ENCODE measurements around the gene EDEM1. TPM values are rescaled to one million over a fixed set of nuclear protein-coding genes. Genes with fewer than 3 reads are reported as not detected.
A peak's percentile ranks its signal among the peaks of the same experiment; 100 is the strongest.

Gene EDEM1
- total RNA-seq, 1 experiment from 2014 or later = 22.4 TPM

DNA sequence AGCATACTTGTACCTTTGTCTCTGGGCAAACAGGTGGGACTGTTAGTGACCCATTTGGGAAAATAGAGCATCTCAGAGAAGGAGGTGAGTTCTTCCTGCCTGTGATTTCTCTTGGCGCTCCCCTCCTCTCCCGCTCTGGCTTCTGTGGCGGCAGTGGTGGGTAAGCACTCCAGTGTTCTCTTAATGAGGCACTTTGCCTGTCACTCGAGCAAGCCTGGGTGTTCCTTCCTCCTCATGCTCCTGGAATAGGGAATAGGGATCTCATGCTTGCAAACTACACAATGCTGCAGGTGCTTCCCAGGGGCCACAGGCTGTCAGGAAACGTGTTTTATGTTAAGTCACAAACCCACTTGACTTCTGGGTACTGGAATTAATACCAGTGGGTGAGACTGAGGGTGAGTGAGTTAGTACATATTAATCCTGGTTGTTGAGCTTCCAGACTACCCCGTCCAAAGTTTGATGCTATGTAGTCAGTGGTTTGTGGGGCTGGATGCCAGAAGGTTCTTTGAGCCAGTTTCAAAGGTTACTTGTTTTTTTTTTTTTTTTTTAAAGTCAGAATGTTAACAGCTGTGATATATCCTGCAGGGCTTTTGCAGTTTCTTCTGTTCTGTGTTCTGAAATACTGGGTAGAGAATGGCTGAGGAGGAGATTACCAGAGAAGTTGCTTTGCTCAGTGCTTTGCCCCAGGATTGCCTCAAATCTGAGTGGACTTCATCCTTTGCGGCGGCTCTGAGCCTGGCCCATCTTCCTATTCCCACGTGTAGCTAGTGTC is 30.5 kb downstream of the EDEM1 start:
- Mint-ChIP-seq H3K36me3 (peaks cover 37% of the 10 kb centered on the region), H3K4me1 (peaks cover 77% of the 10 kb centered on the region), H3K9me3 (no peaks in the 10 kb centered on the region), H3K27ac (peak overlapping the region; percentile 72), H3K4me3 (no peak overlapping the region), H3K27me3 (ENCODE audit: low read depth) (no peaks in the 10 kb centered on the region)
- DNase-seq (ENCODE audit: low spot score) = no peak
- no peak for ATAC-seq
- POLR2A ChIA-PET = no interaction called here
- TF ChIP-seq JAZF1 (CRISPR knock-in tag; IDR thresholded peaks at IDR 0.05) = no peak
- CTCF ChIA-PET = interaction anchor here (1.4 to 2.7 kb wide), 2 partner anchors 14 to 506 kb away, joined by 4 to 15 read pairs; no protein-coding TSS in a partner anchor

- Mint-ChIP-seq H3K27me3 (ENCODE audit: low read depth) (no peaks in the 10 kb centered on the region), H3K9me3 (no peaks in the 10 kb centered on the region), H3K36me3 (peaks cover 33% of the 10 kb centered on the region), H3K4me3 (no peak overlapping the region), H3K27ac (peak overlapping the region; percentile 16), H3K4me1 (peaks cover 69% of the 10 kb centered on the region)
- ATAC-seq (peak; percentile 43), DNase-seq (ENCODE audit: low spot score) (no peak)
- TF ChIP-seq ZNF317 (CRISPR knock-in tag; IDR thresholded peaks at IDR 0.05; ENCODE audit: borderline replicate concordance, low read depth) (no peak), SMAD3 (CRISPR knock-in tag; IDR thresholded peaks at IDR 0.05; ENCODE audit: borderline replicate concordance) (no peak)
- TF ChIP-seq, protein P1, sequence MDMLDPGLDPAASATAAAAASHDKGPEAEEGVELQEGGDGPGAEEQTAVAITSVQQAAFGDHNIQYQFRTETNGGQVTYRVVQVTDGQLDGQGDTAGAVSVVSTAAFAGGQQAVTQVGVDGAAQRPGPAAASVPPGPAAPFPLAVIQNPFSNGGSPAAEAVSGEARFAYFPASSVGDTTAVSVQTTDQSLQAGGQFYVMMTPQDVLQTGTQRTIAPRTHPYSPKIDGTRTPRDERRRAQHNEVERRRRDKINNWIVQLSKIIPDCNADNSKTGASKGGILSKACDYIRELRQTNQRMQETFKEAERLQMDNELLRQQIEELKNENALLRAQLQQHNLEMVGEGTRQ (CRISPR knock-in tag; IDR thresholded peaks at IDR 0.05) = 0 out of 2 replicates have a peak, but pooled peaks have one; percentile 21
- POLR2A ChIA-PET = interaction anchor here (1.0 kb wide), 1 partner anchor 23 kb away, joined by 3 read pairs; no protein-coding TSS in a partner anchor
- CTCF ChIA-PET = interaction anchor here (1.4 to 2.7 kb wide), 2 partner anchors 14 to 507 kb away, joined by 4 to 15 read pairs; no protein-coding TSS in a partner anchor
Measured at GRCh38 chr3:5218815-5219214, 31.3 kb downstream of the EDEM1 start.

DNA sequence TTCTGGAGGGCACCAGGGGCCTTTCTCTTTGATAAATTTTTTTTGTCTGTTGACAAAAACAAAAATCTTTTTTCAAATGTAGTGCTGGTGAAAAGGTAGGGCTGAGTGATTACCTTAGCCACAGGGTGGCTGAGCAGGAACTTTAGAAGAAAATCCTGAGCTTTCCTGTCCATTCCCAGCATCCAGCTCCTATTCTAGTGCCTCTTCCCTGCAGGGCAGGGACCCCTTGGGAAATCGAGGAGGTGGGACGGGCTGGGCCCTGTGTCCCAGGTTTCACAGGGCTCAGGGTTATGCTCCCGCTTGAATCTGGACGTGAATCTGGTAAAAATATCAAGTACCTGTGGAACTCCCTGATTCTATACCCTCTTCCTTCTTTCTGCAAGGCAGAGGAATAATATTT is 31.7 kb downstream of the EDEM1 start:
- H3K9me3 Mint-ChIP-seq = no peaks in the 10 kb centered on the region
- CTCF ChIA-PET = interaction anchor here (0.5 to 2.7 kb wide), 3 partner anchors 13 to 508 kb away, joined by 3 to 15 read pairs (median 4); no protein-coding TSS in a partner anchor
- no peaks in the 10 kb centered on the region for H3K27me3 Mint-ChIP-seq (ENCODE audit: low read depth)
- H3K4me1 Mint-ChIP-seq = peaks cover 65% of the 10 kb centered on the region
- H3K36me3 Mint-ChIP-seq = peaks cover 29% of the 10 kb centered on the region
- ATAC-seq (peak; percentile 79), DNase-seq (ENCODE audit: low spot score) (peak; percentile 19)
- TF ChIP-seq ZNF423 (CRISPR knock-in tag; IDR thresholded peaks at IDR 0.05) (peak; percentile 12; the same call in 1 of the 2 replicates), RORB (CRISPR knock-in tag; IDR thresholded peaks at IDR 0.05) (no peak)
- POLR2A ChIA-PET = interaction anchor here (1.0 kb wide), 1 partner anchor 24 kb away, joined by 3 read pairs; no protein-coding TSS in a partner anchor
- H3K27ac Mint-ChIP-seq = peak overlapping the region; percentile 16
- H3K4me3 Mint-ChIP-seq = no peak overlapping the region

DNA sequence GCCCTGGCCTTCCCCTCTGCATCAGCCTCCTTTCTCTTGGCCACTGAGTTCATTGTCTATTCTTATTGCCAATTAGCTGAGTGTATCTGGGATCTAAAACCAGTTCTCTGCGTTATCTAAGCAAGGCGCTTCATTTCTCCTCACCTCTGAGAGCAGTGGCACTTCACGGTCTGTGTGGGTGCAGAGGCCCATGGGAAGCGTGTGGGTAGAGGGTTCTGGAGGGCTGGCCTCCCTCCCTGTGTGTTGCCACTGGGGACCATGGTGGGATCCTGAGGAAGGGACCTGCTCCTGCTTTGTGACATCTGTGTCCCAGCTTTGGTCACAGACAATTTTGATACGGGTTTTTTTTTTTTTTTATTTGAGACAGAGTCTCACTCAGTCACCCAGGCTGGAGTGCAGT is 32.7 kb downstream of the EDEM1 start:
- no peak for TF ChIP-seq ZSCAN18 (CRISPR knock-in tag; IDR thresholded peaks at IDR 0.05)
- TF ChIP-seq ZNF396 (CRISPR knock-in tag; IDR thresholded peaks at IDR 0.05; ENCODE audit: borderline replicate concordance) = no peak
- no peak for TF ChIP-seq ZNF317 (CRISPR knock-in tag; IDR thresholded peaks at IDR 0.05; ENCODE audit: borderline replicate concordance, low read depth)
- TF ChIP-seq CBFB (CRISPR knock-in tag; IDR thresholded peaks at IDR 0.05; ENCODE audit: low read depth) = no peak
- TF ChIP-seq HMGA2 (CRISPR knock-in tag; IDR thresholded peaks at IDR 0.05) = no peak
- no peak for TF ChIP-seq GRHL2 (CRISPR knock-in tag; IDR thresholded peaks at IDR 0.05; ENCODE audit: insufficient replicate concordance, severe bottlenecking)
- no peak for TF ChIP-seq SP1 (CRISPR knock-in tag; conservative IDR thresholded peaks at IDR 0.05)
- TF ChIP-seq TEAD1 (CRISPR knock-in tag; IDR thresholded peaks at IDR 0.05) = no peak
- no peak for TF ChIP-seq ZNF512 (CRISPR knock-in tag; IDR thresholded peaks at IDR 0.05; ENCODE audit: borderline replicate concordance)
- no peak for TF ChIP-seq ESRRA (CRISPR knock-in tag; IDR thresholded peaks at IDR 0.05; ENCODE audit: borderline replicate concordance)
- no peak for TF ChIP-seq NFE2L1 (CRISPR knock-in tag; IDR thresholded peaks at IDR 0.05)
- no peak for TF ChIP-seq KAT7 (CRISPR knock-in tag; IDR thresholded peaks at IDR 0.05; ENCODE audit: borderline replicate concordance)
- TF ChIP-seq ETV6 (CRISPR knock-in tag; IDR thresholded peaks at IDR 0.05) = no peak
- no peak for TF ChIP-seq ZBTB43 (CRISPR knock-in tag; IDR thresholded peaks at IDR 0.05)
- no peak for TF ChIP-seq ATF3 (CRISPR knock-in tag; conservative IDR thresholded peaks at IDR 0.05)
- peak overlapping the region; percentile 4; the same call in 1 of the 2 replicates for H3K27ac Mint-ChIP-seq
- ATAC-seq (no peak), DNase-seq (ENCODE audit: low spot score) (no peak)
- H3K36me3 Mint-ChIP-seq = peaks cover 22% of the 10 kb centered on the region
- no peak overlapping the region for H3K4me3 Mint-ChIP-seq
- H3K4me1 Mint-ChIP-seq = peaks cover 55% of the 10 kb centered on the region
- H3K27me3 Mint-ChIP-seq (ENCODE audit: low read depth) = no peaks in the 10 kb centered on the region
- ChIA-PET CTCF (interaction anchor here (2.7 kb wide), 1 partner anchor 12 kb away, joined by 15 read pairs; no protein-coding TSS in a partner anchor), POLR2A (interaction anchor here (0.6 kb wide), 1 partner anchor 16 kb away, joined by 4 read pairs; no protein-coding TSS in a partner anchor)
- no peaks in the 10 kb centered on the region for H3K9me3 Mint-ChIP-seq

Measured in WTC11 (cell line).